WTC11 (cell line): ENCODE measurements around the gene BCL11A. TPM values are rescaled to one million over a fixed set of nuclear protein-coding genes. Genes with fewer than 3 reads are reported as not detected.

ENCODE experiments used
- ATAC-seq: fragments of 200-7000 bp; cut with Tn5 transposase; 2 replicates; pipeline ENCODE4 v1.10.0; 2021; ENCODE audit warnings: mild to moderate bottlenecking, moderate library complexity
- CTCF ChIA-PET: fragments of 300-600 bp; sonication (Branson Sonifier 250); formaldehyde crosslinking; loops from one replicate; lab custom pipeline; 2021; ENCODE audit warnings: antibody characterized with exemption; lab: Charles Lee
- POLR2A ChIA-PET: fragments of 350-600 bp; sonication (Branson Sonifier 250); formaldehyde crosslinking; loops from one replicate; lab custom pipeline; 2021; ENCODE audit warnings: antibody characterized with exemption; lab: Charles Lee
- DNase-seq: peaks from one replicate; pipeline ENCODE4 v3.0.0; 2021; ENCODE audit warnings: low spot score
- H3K27ac Mint-ChIP-seq: 2 replicates; pipeline ENCODE4 v1.8.0; 2021; ENCODE audit warnings: mixed read lengths
- H3K27me3 Mint-ChIP-seq: 2 replicates; pipeline ENCODE4 v1.8.0; 2021; ENCODE audit warnings: low read depth, mild to moderate bottlenecking, moderate library complexity, mixed read lengths
- H3K36me3 Mint-ChIP-seq: 2 replicates; pipeline ENCODE4 v1.8.0; 2021; ENCODE audit warnings: mixed read lengths
- H3K4me1 Mint-ChIP-seq: 2 replicates; pipeline ENCODE4 v1.8.0; 2022; ENCODE audit warnings: mixed read lengths
- H3K4me3 Mint-ChIP-seq: 2 replicates; pipeline ENCODE4 v1.8.0; 2021; ENCODE audit warnings: mild to moderate bottlenecking, moderate library complexity, mixed read lengths
- H3K9me3 Mint-ChIP-seq: 2 replicates; pipeline ENCODE4 v1.8.0; 2021; ENCODE audit warnings: mixed read lengths
- CBFB ChIP-seq: sonication (generic); formaldehyde crosslinking; IDR thresholded peaks from 2 replicates; pipeline ENCODE4 v1.8.1; 2022; ENCODE audit warnings: mild to moderate bottlenecking, low read depth, missing genetic modification reagents
- CREB1 ChIP-seq: sonication (generic); formaldehyde crosslinking; IDR thresholded peaks from 2 replicates; pipeline ENCODE4 v1.8.0; 2023; ENCODE audit warnings: mild to moderate bottlenecking, missing genetic modification reagents
- CREM ChIP-seq: sonication (generic); formaldehyde crosslinking; IDR thresholded peaks from 2 replicates; pipeline ENCODE4 v1.8.1; 2022; ENCODE audit warnings: mild to moderate bottlenecking, missing genetic modification reagents, moderate library complexity
- ELF4 ChIP-seq: sonication (generic); formaldehyde crosslinking; IDR thresholded peaks from 2 replicates; pipeline ENCODE4 v1.8.1; 2022; ENCODE audit warnings: low read depth, mild to moderate bottlenecking, moderate library complexity, missing genetic modification reagents
- ESRRA ChIP-seq: sonication (generic); formaldehyde crosslinking; IDR thresholded peaks from 2 replicates; pipeline ENCODE4 v1.8.1; 2022; ENCODE audit warnings: mild to moderate bottlenecking, missing genetic modification reagents, borderline replicate concordance
- ETV6 ChIP-seq: sonication (generic); formaldehyde crosslinking; IDR thresholded peaks from 2 replicates; pipeline ENCODE4 v1.8.1; 2022; ENCODE audit warnings: mild to moderate bottlenecking, missing genetic modification reagents
- FOXP1 ChIP-seq: sonication (generic); formaldehyde crosslinking; IDR thresholded peaks from 2 replicates; pipeline ENCODE4 v1.8.0; 2022; ENCODE audit warnings: missing genetic modification reagents, mild to moderate bottlenecking, moderate library complexity, borderline replicate concordance
- GRHL2 ChIP-seq: fragments of 250-450 bp; sonication (Bioruptor Pico); IDR thresholded peaks from 2 replicates; pipeline ENCODE4 v1.8.0; 2022; ENCODE audit warnings: mild to moderate bottlenecking, moderate library complexity; ENCODE audit not compliant: insufficient replicate concordance, severe bottlenecking
- JUN ChIP-seq: sonication (generic); formaldehyde crosslinking; IDR thresholded peaks from 2 replicates; pipeline ENCODE4 v1.8.0; 2023; ENCODE audit warnings: mild to moderate bottlenecking, missing genetic modification reagents
- MYBL2 ChIP-seq: sonication (generic); formaldehyde crosslinking; IDR thresholded peaks from 2 replicates; pipeline ENCODE4 v1.8.1; 2023; ENCODE audit warnings: mild to moderate bottlenecking, moderate library complexity, missing genetic modification reagents
- NFATC4 ChIP-seq: fragments of 250-450 bp; sonication (Bioruptor Pico); IDR thresholded peaks from 2 replicates; pipeline ENCODE4 v1.9.0; 2021; ENCODE audit warnings: mild to moderate bottlenecking
- OVOL2 ChIP-seq: fragments of 250-450 bp; sonication (Bioruptor Pico); IDR thresholded peaks from 2 replicates; pipeline ENCODE4 v1.9.0; 2021; ENCODE audit warnings: mild to moderate bottlenecking, borderline replicate concordance
- PRRX2 ChIP-seq: fragments of 250-450 bp; sonication (Bioruptor Pico); IDR thresholded peaks from 2 replicates; pipeline ENCODE4 v1.8.0; 2021; ENCODE audit warnings: mild to moderate bottlenecking
- RORB ChIP-seq: fragments of 250-450 bp; sonication (Bioruptor Pico); IDR thresholded peaks from 2 replicates; pipeline ENCODE4 v1.9.0; 2021; ENCODE audit warnings: mild to moderate bottlenecking
- SOX15 ChIP-seq: fragments of 250-450 bp; sonication (Bioruptor Pico); IDR thresholded peaks from 2 replicates; pipeline ENCODE4 v1.9.0; 2021; ENCODE audit warnings: mild to moderate bottlenecking
- ZBTB21 ChIP-seq: sonication (generic); formaldehyde crosslinking; IDR thresholded peaks from 2 replicates; pipeline ENCODE4 v1.8.1; 2023; ENCODE audit warnings: mild to moderate bottlenecking, missing genetic modification reagents, borderline replicate concordance
- ZNF317 ChIP-seq: sonication (generic); formaldehyde crosslinking; IDR thresholded peaks from 2 replicates; pipeline ENCODE4 v1.8.1; 2023; ENCODE audit warnings: low read depth, mild to moderate bottlenecking, moderate library complexity, missing genetic modification reagents, borderline replicate concordance
- ZNF423 ChIP-seq: fragments of 250-450 bp; sonication (Bioruptor Pico); IDR thresholded peaks from 2 replicates; pipeline ENCODE4 v2.1.2; 2022; ENCODE audit warnings: mild to moderate bottlenecking, moderate library complexity
- total RNA-seq: library from RNA; stranded (reverse); gene quantifications from 3 replicates; pipeline ENCODE4 v1.2.3, GENCODE V29; 2021
- TF ChIP-seq, protein P1 (sequence below): sonication (generic); formaldehyde crosslinking; IDR thresholded peaks from 2 replicates; pipeline ENCODE4 v1.8.1; 2023; ENCODE audit warnings: mild to moderate bottlenecking, missing genetic modification reagents, borderline replicate concordance
- TF ChIP-seq, protein P2 (sequence below): sonication (generic); formaldehyde crosslinking; IDR thresholded peaks from 2 replicates; pipeline ENCODE4 v1.8.1; 2023; ENCODE audit warnings: mild to moderate bottlenecking, missing genetic modification reagents, moderate library complexity
- TF ChIP-seq, protein P3 (sequence below): sonication (generic); formaldehyde crosslinking; IDR thresholded peaks from 2 replicates; pipeline ENCODE4 v1.8.0; 2022; ENCODE audit warnings: mild to moderate bottlenecking, missing genetic modification reagents
- TF ChIP-seq, protein P4 (sequence below): sonication (generic); formaldehyde crosslinking; IDR thresholded peaks from 2 replicates; pipeline ENCODE4 v1.8.1; 2022; ENCODE audit warnings: mild to moderate bottlenecking, moderate library complexity, missing genetic modification reagents
- TF ChIP-seq, protein P5 (sequence below): fragments of 250-450 bp; sonication (Bioruptor Pico); IDR thresholded peaks from 2 replicates; pipeline ENCODE4 v1.9.0; 2021; ENCODE audit warnings: moderate library complexity, mild to moderate bottlenecking, inconsistent platforms, borderline replicate concordance
- TF ChIP-seq, protein P6 (sequence below): fragments of 250-450 bp; sonication (Bioruptor Pico); IDR thresholded peaks from 2 replicates; pipeline ENCODE4 v1.9.0; 2021; ENCODE audit warnings: mild to moderate bottlenecking
- TF ChIP-seq, protein P7 (sequence below): sonication (generic); formaldehyde crosslinking; IDR thresholded peaks from 2 replicates; pipeline ENCODE4 v1.8.1; 2022; ENCODE audit warnings: low read depth, mild to moderate bottlenecking, moderate library complexity, missing genetic modification reagents, borderline replicate concordance

Gene BCL11A
- total RNA-seq, 1 experiment from 2014 or later: 53.2 TPM

DNA sequence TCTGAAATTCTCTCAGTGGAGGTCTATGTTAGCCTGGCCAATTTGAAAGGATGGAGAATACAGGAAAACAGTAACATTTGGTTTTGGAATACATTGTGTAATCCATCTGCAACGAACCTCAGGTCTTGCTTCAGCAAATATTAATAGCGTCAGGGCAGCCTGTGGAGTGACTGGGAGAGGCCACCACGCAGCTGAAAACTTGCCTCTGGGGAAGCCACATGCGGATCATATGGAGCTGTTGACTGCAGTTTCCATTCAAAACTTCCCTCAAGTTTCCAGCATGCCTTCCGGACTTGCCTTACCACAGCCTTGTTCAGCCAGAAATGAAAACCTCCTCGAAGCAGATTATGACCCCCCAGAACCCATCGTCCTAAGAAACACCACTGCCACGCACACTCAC, 25.7 kb downstream of the BCL11A start (continued):
- TF ChIP-seq, protein P1, sequence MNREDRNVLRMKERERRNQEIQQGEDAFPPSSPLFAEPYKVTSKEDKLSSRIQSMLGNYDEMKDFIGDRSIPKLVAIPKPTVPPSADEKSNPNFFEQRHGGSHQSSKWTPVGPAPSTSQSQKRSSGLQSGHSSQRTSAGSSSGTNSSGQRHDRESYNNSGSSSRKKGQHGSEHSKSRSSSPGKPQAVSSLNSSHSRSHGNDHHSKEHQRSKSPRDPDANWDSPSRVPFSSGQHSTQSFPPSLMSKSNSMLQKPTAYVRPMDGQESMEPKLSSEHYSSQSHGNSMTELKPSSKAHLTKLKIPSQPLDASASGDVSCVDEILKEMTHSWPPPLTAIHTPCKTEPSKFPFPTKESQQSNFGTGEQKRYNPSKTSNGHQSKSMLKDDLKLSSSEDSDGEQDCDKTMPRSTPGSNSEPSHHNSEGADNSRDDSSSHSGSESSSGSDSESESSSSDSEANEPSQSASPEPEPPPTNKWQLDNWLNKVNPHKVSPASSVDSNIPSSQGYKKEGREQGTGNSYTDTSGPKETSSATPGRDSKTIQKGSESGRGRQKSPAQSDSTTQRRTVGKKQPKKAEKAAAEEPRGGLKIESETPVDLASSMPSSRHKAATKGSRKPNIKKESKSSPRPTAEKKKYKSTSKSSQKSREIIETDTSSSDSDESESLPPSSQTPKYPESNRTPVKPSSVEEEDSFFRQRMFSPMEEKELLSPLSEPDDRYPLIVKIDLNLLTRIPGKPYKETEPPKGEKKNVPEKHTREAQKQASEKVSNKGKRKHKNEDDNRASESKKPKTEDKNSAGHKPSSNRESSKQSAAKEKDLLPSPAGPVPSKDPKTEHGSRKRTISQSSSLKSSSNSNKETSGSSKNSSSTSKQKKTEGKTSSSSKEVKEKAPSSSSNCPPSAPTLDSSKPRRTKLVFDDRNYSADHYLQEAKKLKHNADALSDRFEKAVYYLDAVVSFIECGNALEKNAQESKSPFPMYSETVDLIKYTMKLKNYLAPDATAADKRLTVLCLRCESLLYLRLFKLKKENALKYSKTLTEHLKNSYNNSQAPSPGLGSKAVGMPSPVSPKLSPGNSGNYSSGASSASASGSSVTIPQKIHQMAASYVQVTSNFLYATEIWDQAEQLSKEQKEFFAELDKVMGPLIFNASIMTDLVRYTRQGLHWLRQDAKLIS (CRISPR knock-in tag): no peak
- TF ChIP-seq PRRX2 (CRISPR knock-in tag) (no peak), JUN (CRISPR knock-in tag) (no peak), SOX15 (no peak), OVOL2 (CRISPR knock-in tag) (no peak), ESRRA (CRISPR knock-in tag) (no peak), MYBL2 (CRISPR knock-in tag) (no peak), ZBTB21 (CRISPR knock-in tag) (no peak), ELF4 (CRISPR knock-in tag) (no peak), CREM (CRISPR knock-in tag) (no peak)
- TF ChIP-seq, protein P2, sequence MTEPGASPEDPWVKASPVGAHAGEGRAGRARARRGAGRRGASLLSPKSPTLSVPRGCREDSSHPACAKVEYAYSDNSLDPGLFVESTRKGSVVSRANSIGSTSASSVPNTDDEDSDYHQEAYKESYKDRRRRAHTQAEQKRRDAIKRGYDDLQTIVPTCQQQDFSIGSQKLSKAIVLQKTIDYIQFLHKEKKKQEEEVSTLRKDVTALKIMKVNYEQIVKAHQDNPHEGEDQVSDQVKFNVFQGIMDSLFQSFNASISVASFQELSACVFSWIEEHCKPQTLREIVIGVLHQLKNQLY (CRISPR knock-in tag): no peak
- TF ChIP-seq, protein P3, sequence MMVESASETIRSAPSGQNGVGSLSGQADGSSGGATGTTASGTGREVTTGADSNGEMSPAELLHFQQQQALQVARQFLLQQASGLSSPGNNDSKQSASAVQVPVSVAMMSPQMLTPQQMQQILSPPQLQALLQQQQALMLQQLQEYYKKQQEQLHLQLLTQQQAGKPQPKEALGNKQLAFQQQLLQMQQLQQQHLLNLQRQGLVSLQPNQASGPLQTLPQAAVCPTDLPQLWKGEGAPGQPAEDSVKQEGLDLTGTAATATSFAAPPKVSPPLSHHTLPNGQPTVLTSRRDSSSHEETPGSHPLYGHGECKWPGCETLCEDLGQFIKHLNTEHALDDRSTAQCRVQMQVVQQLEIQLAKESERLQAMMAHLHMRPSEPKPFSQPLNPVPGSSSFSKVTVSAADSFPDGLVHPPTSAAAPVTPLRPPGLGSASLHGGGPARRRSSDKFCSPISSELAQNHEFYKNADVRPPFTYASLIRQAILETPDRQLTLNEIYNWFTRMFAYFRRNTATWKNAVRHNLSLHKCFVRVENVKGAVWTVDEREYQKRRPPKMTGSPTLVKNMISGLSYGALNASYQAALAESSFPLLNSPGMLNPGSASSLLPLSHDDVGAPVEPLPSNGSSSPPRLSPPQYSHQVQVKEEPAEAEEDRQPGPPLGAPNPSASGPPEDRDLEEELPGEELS (CRISPR knock-in tag): no peak
- TF ChIP-seq, protein P4, sequence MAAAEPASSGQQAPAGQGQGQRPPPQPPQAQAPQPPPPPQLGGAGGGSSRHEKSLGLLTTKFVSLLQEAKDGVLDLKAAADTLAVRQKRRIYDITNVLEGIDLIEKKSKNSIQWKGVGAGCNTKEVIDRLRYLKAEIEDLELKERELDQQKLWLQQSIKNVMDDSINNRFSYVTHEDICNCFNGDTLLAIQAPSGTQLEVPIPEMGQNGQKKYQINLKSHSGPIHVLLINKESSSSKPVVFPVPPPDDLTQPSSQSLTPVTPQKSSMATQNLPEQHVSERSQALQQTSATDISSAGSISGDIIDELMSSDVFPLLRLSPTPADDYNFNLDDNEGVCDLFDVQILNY: no peak

DNA sequence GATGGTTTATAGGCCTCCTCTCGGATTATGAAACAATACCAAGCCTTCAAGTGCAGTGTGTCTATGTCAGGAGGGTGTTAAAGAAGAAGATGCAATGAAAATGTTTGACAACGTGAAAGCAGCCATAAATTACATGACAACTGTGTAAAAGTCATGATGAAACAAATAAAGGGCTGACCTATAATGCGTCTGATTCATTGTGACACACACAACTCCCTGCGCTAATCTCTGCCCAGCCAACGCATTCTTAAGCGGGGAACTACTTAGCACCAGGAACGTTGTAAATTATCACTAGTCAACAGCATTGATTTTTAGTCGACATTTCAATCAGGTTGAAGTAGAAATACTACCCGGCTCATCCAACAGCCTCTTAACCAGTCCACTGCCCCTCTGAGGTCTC, 26.8 kb downstream of the BCL11A start:
- Mint-ChIP-seq H3K4me1 (peaks cover 91% of the 10 kb centered on the region), H3K9me3 (no peaks in the 10 kb centered on the region), H3K27ac (no peak overlapping the region), H3K36me3 (peaks cover 15% of the 10 kb centered on the region), H3K27me3 (no peaks in the 10 kb centered on the region), H3K4me3 (no peak overlapping the region)
- CTCF ChIA-PET: no interaction called here
- DNase-seq (no peak), ATAC-seq (no peak)
- POLR2A ChIA-PET: no interaction called here
- TF ChIP-seq, protein P5, sequence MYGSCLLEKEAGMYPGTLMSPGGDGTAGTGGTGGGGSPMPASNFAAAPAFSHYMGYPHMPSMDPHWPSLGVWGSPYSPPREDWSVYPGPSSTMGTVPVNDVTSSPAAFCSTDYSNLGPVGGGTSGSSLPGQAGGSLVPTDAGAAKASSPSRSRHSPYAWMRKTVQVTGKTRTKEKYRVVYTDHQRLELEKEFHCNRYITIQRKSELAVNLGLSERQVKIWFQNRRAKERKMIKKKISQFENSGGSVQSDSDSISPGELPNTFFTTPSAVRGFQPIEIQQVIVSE: no peak
- no peak for TF ChIP-seq NFATC4 (CRISPR knock-in tag)
- TF ChIP-seq ZNF317: no peak
- no peak for TF ChIP-seq ZNF423
- no peak for TF ChIP-seq MYBL2 (CRISPR knock-in tag)
- TF ChIP-seq FOXP1: no peak
- no peak for TF ChIP-seq CBFB (CRISPR knock-in tag)
- TF ChIP-seq, protein P6, sequence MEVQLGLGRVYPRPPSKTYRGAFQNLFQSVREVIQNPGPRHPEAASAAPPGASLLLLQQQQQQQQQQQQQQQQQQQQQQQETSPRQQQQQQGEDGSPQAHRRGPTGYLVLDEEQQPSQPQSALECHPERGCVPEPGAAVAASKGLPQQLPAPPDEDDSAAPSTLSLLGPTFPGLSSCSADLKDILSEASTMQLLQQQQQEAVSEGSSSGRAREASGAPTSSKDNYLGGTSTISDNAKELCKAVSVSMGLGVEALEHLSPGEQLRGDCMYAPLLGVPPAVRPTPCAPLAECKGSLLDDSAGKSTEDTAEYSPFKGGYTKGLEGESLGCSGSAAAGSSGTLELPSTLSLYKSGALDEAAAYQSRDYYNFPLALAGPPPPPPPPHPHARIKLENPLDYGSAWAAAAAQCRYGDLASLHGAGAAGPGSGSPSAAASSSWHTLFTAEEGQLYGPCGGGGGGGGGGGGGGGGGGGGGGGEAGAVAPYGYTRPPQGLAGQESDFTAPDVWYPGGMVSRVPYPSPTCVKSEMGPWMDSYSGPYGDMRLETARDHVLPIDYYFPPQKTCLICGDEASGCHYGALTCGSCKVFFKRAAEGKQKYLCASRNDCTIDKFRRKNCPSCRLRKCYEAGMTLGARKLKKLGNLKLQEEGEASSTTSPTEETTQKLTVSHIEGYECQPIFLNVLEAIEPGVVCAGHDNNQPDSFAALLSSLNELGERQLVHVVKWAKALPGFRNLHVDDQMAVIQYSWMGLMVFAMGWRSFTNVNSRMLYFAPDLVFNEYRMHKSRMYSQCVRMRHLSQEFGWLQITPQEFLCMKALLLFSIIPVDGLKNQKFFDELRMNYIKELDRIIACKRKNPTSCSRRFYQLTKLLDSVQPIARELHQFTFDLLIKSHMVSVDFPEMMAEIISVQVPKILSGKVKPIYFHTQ: no peak
- no peak for TF ChIP-seq PRRX2 (CRISPR knock-in tag)
- no peak for TF ChIP-seq CREB1
- TF ChIP-seq GRHL2 (CRISPR knock-in tag): no peak
- TF ChIP-seq, protein P7, sequence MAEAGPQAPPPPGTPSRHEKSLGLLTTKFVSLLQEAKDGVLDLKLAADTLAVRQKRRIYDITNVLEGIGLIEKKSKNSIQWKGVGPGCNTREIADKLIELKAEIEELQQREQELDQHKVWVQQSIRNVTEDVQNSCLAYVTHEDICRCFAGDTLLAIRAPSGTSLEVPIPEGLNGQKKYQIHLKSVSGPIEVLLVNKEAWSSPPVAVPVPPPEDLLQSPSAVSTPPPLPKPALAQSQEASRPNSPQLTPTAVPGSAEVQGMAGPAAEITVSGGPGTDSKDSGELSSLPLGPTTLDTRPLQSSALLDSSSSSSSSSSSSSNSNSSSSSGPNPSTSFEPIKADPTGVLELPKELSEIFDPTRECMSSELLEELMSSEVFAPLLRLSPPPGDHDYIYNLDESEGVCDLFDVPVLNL (CRISPR knock-in tag): no peak
- no peak for TF ChIP-seq ETV6
- TF ChIP-seq RORB: no peak
